ENCODE data around the gene RAD51B. TPM values are rescaled to one million over a fixed set of nuclear protein-coding genes. Genes with fewer than 3 reads are reported as not detected.

Gene RAD51B
- total and polyA plus RNA-seq, 8 donors, result 1.8 to 30.7 (median 15.3) TPM

GRCh38 chr14:68591786-68592185 lies 772.2 kb downstream of the RAD51B start:
- Histone ChIP-seq H3K4me1 (peaks cover 8 to 53% (median 33%) of the 10 kb centered on the region in 4 donors), H3K27ac (peak overlapping the region in 1 of 5 donors; percentile 82), H3K4me3 (no peak overlapping the region), H3K27me3 (no peaks in the 10 kb centered on the region), H3K9me3 (no peaks in the 10 kb centered on the region), H3K36me3 (no peaks in the 10 kb centered on the region)
- DNase-seq, result no peak
- TF ChIP-seq POLR2A (IDR thresholded peaks at IDR 0.05), result no peak
- no peak for TF ChIP-seq CTCF (IDR thresholded peaks at IDR 0.05)
- TF ChIP-seq EP300 (IDR thresholded peaks at IDR 0.05), result no peak
- no peak for TF ChIP-seq POLR2AphosphoS5 (IDR thresholded peaks at IDR 0.05)
- intact Hi-C loops (cut with DNase I; ENCODE audit: low total_unique reads), result no loop called here
- WGBS, 5 donors, result 90 to 98% (median 93%) methylated on average over 4 of the region's 4 CpGs

GRCh38 chr14:68592948-68593556 lies 773.5 kb downstream of the RAD51B start:
- Histone ChIP-seq H3K4me3 (no peak overlapping the region), H3K9me3 (no peaks in the 10 kb centered on the region), H3K27ac (peak overlapping the region in 1 of 5 donors; percentile 21), H3K4me1 (peaks cover 8 to 53% (median 23%) of the 10 kb centered on the region in 4 donors), H3K27me3 (no peaks in the 10 kb centered on the region), H3K36me3 (no peaks in the 10 kb centered on the region)
- TF ChIP-seq EP300 (IDR thresholded peaks at IDR 0.05) (no peak), POLR2A (IDR thresholded peaks at IDR 0.05) (no peak), POLR2AphosphoS5 (IDR thresholded peaks at IDR 0.05) (no peak), CTCF (IDR thresholded peaks at IDR 0.05) (no peak)
- intact Hi-C loops (cut with DNase I; ENCODE audit: low total_unique reads), result no loop called here
- WGBS, 5 donors, result 90 to 94% (median 93%) methylated on average over 7 of the region's 7 CpGs
- DNase-seq, result no peak

- Histone ChIP-seq H3K4me1 (peaks cover 17 to 53% (median 29%) of the 10 kb centered on the region in 4 donors), H3K4me3 (no peak overlapping the region), H3K27me3 (no peaks in the 10 kb centered on the region), H3K36me3 (no peaks in the 10 kb centered on the region), H3K27ac (peak overlapping the region in 1 of 5 donors; percentile 21), H3K9me3 (no peaks in the 10 kb centered on the region)
- intact Hi-C loops (cut with DNase I; ENCODE audit: low total_unique reads), result no loop called here
- TF ChIP-seq POLR2AphosphoS5 (IDR thresholded peaks at IDR 0.05) (no peak), EP300 (IDR thresholded peaks at IDR 0.05) (no peak), CTCF (IDR thresholded peaks at IDR 0.05) (no peak), POLR2A (IDR thresholded peaks at IDR 0.05) (no peak)
- peak in 1 of 2 donors; percentile 81 for DNase-seq
- WGBS, 5 donors, result 52 to 69% (median 55%) methylated on average over 9 of the region's 9 CpGs
Measured at GRCh38 chr14:68593806-68594536, 774.4 kb downstream of the RAD51B start.

- H3K27me3 ChIP-seq, result no peaks in the 10 kb centered on the region
- intact Hi-C loops (cut with DNase I; ENCODE audit: low total_unique reads), result no loop called here
- H3K36me3 ChIP-seq, result no peaks in the 10 kb centered on the region
- no peak overlapping the region for H3K4me3 ChIP-seq
- TF ChIP-seq EP300 (IDR thresholded peaks at IDR 0.05), result no peak
- no peak for TF ChIP-seq POLR2A (IDR thresholded peaks at IDR 0.05)
- no peak for TF ChIP-seq CTCF (IDR thresholded peaks at IDR 0.05)
- no peak for TF ChIP-seq POLR2AphosphoS5 (IDR thresholded peaks at IDR 0.05)
- H3K9me3 ChIP-seq, result no peaks in the 10 kb centered on the region
- DNase-seq, result no peak
- peak overlapping the region in 1 of 5 donors; percentile 21 for H3K27ac ChIP-seq
- H3K4me1 ChIP-seq, result peaks cover 20 to 53% (median 32%) of the 10 kb centered on the region in 4 donors
- 89 to 98% (median 96%) methylated on average over 6 of the region's 6 CpGs for WGBS, 5 donors
Measured at GRCh38 chr14:68594737-68595380, 775.3 kb downstream of the RAD51B start.
